Measurements from ENCODE around the gene STXBP6.

DNA sequence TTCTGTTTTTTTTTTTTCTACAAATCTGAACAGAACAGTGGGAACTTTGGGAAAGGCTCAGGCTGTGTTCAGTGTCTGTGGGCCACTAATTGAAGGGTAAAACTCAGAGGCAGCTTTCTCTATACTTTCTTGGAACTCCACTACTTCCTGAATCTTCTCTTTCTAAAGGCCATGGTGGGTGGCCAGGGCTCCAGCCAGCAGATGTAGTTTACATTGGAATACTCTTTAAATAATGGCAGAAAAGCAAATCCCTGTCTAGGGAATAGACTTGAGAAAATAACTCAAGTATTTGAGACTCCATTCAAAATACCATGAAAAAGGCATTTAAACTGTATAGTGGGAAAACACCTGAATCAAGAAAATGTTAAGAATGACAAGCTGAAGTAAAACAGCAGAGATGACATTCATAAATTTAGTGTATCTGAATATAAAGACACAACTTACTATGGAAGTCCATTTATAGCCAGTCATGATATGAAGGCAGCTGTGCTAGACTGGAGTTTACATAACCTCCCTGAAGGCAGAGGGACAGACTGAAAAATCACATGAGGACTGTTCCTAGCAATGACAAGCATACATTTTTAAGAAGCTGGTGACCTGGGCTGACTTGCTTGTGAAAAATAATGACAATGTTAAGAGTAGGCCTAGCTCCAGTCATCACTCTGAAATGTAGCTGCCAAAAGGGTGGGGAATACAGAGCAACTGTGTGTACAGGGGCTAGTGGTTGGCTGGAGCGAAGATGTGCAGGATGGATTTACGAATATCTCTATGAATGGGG lies 168.6 kb downstream of the STXBP6 start:
- TF ChIP-seq, protein P1, sequence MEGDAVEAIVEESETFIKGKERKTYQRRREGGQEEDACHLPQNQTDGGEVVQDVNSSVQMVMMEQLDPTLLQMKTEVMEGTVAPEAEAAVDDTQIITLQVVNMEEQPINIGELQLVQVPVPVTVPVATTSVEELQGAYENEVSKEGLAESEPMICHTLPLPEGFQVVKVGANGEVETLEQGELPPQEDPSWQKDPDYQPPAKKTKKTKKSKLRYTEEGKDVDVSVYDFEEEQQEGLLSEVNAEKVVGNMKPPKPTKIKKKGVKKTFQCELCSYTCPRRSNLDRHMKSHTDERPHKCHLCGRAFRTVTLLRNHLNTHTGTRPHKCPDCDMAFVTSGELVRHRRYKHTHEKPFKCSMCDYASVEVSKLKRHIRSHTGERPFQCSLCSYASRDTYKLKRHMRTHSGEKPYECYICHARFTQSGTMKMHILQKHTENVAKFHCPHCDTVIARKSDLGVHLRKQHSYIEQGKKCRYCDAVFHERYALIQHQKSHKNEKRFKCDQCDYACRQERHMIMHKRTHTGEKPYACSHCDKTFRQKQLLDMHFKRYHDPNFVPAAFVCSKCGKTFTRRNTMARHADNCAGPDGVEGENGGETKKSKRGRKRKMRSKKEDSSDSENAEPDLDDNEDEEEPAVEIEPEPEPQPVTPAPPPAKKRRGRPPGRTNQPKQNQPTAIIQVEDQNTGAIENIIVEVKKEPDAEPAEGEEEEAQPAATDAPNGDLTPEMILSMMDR (IDR thresholded peaks at IDR 0.05; ENCODE audit: poor library complexity, severe bottlenecking), result no peak
- TF ChIP-seq EZH2 (IDR thresholded peaks at IDR 0.05; ENCODE audit: borderline replicate concordance, insufficient read depth, low read length, poor library complexity, severe bottlenecking), result no peak

Data from neural cell (in vitro differentiated cells).